NCI-H187 (cell line): ENCODE results near the gene PMP22.

Experiments used
- DNase-seq, 2 experiments: peaks; one replicate each; lab custom pipeline; 2025; lab: John Stamatoyannopoulos, UW

PMP22 gene

DNA sequence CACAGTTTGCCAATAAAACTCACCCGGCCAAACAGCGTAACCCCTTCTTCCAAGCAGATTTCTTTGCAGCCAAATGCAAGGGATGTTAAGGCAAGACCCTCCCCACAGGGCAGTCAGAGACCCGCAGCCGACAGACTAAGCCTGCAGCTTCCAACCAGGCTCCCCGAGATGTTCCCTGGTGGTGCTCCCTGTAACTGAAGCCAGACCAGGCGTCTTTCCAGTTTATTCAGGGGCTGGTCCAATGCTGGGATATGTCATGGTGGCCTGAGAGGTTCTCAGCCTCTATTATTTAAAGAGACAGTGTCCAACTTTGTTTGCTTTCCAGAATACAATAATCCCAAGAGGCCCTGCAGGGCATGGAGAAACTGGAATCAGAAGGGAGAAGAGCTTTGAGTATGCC is at the start of gene PMP22:
Gene PMP22, minus strand, starts transcription at position 196 of the 400 bp plus-strand sequence. CDS start 4,599 bp downstream, outside the sequence.
- DNase-seq: no peak

DNA sequence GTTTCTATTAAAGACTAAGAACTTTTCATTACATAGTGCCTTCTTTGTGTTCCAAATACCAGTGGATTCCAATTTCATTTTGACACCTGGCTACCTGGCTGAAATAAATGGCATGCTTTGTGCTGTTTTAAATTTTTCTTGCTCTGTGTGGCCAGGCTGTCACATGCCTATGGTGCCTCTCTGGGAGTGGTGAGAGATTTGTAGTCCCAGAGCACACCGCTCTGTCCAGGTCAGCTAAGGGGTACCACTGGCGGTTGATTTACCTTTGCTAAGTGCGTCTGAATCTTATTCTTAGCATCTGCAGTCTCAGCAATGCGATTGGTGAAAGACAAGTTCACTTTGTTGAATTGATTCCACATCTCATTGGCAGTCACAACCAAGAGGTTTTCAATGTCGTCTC is 46.9 kb upstream of the PMP22 start:
- no peak for DNase-seq

DNA sequence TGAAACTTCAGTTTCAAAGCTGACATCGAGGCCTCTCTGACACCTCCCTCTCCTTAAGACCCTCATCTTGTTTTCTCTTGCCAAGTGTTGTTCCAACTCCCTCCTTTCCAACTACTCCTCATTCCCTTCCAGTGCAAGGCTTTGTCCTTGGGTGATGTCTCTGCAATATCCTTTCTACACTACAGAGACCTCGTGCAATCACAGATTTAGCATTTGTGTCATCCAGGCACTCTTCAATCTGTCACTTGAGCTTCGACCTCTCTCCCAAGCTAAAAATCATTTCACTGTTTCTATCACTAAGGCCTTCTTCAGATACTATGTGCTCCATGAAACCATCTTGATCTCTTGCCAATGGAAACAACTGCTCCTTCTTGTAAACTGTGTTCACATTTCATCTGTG is 44.7 kb upstream of the PMP22 start:
- DNase-seq: no peak

DNA sequence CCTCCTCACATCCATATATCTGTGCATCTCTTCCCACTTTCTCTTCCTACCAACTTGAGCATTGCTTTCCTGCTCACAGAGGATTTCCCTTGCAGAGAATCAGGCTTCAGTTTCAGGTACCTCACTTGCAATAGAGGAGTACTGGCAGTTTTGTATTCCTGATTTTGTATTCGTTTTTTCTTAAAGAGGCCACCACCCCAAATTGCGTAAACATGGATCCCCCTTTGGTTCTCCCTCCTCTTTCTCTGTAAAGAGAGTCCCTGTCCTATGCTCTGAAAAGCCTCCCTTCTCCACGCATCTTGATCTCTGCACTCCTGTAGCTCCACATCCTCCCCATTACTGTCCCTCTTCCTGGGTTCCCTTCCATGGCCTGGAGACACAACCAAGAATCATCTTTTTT is 44.1 kb upstream of the PMP22 start:
- DNase-seq: no peak

DNA sequence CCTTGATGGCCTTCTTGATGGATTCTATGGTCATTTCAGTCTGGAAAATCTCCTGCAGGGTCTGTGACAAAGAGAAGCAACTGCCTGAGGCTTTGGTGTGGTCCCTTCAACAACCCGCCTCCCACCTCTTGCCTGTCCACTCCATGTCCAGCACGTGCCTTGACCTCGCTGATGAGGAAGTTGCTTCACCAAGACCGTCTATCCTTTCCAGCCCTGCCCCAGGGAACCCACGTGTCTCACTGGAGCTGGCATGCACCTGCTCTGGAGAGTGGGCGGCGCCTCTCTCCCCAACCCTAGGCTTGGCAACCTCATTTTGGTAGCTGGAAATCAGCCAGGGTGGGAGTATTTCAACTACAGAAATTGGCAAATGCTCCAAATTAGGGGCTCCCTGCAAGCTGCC is 43.6 kb upstream of the PMP22 start:
- no peak for DNase-seq

DNA sequence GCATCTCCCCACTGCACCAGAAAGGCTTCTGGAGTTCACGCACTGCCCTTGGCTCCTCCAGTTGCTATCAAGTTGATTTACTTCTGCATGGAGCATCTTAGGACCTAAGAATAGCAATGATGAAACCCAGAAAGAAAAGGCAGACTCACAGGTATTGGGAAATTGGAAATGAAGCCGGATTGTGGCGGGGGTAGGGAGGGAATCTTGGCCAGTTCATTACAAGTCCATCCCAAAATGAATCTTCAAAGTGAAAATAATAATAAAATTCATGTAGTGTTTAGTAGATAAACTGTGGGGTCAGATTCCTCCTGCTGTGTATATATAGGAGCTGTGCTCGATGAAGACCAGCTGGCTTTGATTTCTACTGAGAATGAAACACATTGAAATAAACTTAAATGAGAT is 42.6 kb upstream of the PMP22 start:
- DNase-seq: no peak

DNA sequence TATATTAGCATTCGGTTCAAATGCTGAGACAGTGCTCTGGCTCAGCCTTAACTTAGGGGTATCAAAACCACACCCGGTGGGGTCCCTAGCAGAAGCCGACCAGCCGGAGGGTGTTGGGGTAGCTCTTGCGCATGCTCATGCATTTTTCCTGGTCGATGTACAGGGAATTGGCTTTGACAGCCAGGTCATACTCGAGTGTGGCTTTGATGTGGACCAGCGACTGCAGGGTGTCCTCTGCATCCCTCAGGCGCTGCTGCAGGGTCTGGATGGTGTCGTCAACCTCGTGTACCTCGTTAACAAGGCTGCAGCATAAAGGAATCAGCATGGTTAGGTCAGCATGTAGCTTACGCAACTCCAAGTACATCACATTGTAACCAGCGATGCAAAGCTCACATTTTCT is 38.7 kb upstream of the PMP22 start:
- no peak for DNase-seq

DNA sequence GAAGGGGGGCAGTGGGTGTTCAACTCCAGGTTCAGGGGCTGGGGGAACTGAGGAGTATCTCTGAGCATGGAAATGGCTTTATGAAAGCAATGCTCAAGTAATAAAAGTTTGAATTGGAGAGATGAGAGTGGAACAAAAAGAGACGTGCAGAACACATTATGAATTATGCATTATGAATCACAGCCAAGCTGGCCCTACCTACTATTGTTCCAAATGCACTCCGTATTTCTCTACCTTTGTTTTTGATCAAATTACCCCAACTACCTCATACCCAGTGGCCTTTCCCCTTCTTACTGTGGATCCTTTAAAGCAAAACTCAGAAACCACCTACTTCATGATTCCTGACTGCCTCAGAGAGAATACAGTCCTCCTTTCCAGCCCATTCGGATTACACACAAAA is 38.1 kb upstream of the PMP22 start:
- no peak for DNase-seq

DNA sequence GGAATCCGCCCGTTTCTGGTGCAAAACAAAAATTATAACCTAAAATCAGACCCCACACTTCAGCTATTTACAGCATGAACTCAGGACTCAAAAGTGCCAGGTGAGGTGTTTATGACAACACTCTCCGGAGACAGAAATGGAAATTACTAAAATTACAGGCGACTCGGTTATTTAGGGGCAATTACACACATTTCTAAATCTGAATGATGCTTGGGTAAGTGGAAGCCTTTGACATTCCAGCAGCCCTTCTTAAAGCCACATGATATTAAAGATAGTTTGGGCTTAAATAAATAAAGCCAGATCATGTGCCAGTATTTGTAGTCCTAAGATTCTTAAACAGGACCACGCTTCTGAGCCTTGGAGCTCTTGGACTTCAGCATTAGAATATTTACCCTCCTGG is 36.7 kb upstream of the PMP22 start:
- no peak for DNase-seq

DNA sequence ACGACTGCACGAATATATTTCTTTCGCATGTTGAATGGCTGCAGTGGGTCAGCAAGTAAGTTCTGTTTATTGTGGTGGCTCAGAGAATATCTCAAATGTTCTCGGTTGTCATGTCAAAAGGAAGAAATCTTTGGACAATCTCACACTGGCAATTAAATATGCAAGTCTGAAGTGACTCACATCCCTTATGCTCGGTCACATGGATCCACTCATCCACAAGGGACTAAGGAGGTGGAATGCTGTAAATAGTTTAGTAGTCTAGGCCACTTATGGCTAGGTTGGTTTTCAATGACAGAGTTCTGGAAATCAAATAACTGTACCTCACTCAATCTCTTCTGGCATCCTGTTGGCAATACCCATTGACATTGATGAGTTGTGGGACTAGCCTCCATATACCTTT is 33.0 kb upstream of the PMP22 start:
- no peak for DNase-seq

DNA sequence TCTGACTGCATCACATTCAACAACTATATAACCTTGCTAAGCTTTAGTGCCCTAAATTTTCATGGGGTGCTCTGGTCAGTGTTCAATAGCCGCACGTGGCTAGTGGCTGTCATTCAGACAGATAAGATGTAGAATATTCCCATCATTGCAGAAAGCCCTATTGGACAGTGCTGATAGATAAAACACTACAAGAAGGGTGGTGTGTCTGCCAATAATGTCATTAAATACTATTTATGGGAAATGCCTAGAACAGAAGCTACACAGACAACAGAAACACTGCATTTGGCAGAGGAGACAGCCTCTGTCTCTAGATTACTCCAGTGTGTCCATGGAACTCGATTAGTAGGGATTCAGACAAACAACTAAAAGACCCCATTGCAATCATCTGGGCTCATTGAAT is 28.4 kb upstream of the PMP22 start:
- DNase-seq: no peak

DNA sequence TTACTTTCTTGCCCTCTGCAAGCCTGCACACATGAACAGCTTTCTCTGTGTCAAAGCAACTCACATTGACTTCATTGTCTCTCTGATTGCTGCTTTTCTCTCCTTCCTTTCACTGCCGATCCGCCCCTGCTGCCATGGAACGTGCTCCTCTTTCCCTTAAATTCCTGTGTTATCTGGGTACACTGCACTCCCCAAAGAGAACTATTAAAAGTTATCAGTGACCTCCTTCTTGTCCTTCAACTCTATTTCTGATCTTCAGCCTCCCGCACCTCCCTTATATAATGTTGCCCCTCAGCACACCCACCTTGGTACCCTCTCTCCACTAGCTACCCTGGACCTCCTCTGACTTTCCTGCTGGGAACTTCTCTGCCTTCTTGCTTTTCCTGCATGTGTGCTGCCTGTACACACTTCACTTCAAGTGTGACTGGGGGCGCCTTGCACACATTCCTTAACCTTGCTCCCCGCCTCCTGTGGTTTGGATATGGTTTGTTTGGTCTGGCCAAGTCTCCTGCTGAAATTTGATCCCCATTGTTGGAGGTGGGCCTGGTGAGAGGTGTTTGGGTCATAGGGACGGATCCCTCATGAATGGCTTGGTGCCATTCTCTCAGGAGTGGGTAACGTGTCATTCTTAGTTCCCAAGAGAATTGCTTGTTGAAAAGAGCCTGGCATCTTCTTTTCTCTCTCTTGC is 26.7 kb upstream of the PMP22 start:
- DNase-seq: no peak

DNA sequence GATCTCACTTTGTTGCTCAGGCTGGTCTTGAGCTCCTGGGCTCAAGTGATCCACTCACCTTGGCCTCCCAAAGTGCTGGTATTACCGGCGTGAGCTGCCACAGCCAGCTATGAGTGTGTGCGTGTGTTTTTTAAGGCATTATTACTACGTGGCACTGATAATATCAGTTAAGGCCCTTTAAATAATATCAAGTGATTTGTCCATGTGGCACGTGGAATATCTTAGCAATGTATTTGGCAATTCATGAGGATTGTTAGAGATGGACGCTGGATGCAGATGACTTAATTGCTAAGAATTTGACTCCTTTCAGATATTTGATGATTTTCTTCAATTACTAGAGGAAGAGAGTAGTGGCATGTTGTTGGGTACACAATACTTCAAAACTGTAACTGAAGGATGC is 25.5 kb upstream of the PMP22 start:
- DNase-seq: no peak

DNA sequence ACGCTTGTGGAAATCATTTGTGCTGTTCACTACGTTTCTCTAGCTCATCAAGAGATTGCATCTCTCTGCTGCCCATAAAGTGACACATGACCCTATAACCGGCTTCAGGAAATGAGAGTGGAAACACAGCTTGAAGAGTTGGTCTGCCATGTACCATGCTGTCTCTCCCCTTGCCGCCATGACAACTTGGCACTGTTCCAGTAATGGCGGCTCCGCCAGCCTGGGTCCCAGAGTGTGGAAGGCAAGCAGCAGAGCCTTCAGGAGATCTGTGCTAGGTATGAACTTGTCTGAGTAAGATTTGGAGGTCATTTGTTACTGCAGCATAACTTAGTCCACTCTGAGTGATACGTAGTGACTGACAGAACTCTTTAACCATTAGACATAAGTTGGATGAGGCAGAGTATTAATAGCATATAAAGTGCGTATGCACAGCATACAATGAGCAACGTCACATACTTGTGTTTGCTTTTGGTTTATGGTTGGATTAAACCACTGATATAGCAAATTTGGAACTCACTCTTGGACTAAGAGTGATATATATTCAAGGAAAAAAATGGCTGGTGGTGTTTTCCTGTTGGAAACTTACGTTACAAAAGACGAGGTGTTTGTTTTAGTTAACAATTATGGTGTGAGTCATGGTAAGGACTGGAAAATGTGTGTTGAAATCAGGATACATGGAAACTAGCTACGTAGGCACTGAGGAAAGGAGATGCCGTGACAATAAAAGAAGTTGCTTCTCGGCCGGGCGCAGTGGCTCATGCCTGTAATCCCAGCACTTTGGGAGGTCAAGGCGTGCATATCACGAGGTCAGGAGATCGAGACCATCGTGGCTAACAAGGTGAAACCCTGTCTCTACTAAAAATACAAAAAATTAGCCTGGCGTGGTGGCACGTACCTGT is 24.4 kb upstream of the PMP22 start:
- no peak for DNase-seq

DNA sequence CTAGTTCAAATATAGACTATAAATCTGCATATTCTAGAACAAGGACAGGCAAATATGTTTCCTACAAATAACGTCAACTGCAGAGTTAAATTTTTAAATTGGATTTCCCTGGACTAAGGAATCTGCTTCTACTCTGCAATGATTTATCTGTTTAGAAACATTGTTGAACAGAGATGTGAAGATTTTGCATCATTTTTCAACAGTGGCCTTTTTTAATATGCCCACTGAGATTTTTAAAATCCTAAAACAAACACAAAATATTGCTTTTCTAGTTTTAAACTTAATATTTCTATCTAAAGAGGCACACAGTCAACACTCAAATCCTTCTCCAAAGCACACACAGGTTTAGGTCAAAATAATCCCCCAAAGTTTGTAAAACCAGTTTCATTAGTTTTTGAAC is 23.7 kb upstream of the PMP22 start:
- no peak for DNase-seq

DNA sequence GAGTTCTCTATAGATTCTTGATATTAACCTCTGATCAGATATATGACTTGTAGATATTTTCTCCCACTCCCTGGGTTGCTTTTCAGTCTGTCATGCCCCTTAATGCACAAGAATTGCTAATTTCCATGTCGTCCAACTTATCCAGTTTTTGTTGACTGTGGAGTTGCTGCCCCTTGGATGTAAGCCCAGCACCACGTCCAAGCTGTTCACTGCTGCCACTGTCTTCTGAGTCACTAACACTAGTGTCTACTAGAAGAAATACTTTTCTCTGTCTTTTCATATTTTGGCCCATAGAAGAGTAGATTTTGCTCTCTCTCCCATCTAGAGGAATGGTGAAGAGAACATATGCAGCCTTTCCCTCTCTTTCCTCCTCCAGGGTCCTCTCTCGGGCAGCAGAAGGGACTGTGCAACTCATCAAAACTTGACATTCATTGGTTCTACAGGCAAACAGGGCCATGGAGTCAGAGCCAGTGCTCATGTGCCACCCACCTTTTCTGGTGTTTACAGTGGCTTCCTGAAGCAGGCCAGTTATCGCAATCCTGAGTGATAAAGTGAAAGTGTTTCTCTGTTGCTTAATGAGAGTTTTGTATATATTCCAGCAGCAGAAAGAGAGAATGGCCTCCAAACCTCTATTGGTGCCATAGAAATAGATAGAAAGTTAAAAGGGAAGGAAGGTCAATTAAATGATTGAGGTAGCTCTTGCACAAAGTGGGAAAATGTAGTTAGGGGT is 22.6 kb upstream of the PMP22 start:
- no peak for DNase-seq

DNA sequence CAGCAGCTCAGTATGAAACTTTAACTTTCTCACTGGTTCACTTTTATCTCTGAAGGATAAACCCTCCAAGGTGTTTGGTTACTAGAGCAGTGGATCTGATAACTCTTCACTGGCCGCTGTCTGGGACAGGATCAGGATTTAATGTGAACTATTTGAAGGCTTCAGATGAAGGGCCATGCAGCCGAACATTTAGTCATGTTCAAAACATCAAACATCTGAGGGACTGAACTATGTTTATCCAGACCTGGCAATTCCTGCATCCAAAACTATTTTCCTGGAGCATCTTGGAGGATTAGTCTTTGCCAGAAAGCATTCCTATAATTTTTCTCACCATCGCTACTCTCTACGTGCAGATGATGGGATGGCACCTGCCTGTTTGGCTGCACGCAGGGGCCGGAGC is 20.3 kb upstream of the PMP22 start:
- no peak for DNase-seq

DNA sequence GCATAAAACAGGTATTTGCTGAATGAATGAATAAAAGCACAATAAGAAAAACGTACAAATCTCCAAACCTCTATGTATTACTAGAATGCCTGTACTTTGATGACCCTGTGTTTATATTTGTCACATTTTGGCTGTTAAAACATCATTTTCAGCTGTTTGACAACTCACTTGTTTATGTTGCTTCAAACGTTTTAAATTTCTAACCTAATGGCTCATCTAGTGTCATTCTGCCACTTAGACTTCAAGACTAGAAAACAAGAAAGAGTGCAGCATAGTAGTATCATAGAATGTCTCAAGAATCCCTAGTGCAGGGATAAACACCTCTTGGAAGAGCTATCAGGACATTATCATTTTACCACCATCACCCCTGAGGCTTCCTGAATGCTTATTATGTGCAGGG is 19.4 kb upstream of the PMP22 start:
- DNase-seq: no peak

DNA sequence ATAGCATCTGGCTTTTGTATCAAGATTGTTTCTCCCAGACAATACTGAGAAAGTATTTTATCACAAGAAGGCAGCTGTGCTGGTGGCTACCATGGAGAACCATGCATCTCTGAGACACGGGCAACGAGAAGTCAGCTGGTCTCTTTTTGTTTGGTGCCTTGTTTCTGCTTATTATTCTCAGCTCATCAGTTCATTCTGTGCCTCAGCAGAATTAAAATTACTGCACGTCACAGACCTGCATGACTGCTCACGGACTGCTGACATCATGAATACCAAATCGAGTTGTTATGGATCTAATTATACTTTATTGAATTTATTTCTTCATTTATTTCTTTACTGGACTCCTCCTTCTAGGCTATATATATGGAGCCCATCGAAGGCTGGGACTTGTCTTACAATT is 19.0 kb upstream of the PMP22 start:
- DNase-seq: no peak

DNA sequence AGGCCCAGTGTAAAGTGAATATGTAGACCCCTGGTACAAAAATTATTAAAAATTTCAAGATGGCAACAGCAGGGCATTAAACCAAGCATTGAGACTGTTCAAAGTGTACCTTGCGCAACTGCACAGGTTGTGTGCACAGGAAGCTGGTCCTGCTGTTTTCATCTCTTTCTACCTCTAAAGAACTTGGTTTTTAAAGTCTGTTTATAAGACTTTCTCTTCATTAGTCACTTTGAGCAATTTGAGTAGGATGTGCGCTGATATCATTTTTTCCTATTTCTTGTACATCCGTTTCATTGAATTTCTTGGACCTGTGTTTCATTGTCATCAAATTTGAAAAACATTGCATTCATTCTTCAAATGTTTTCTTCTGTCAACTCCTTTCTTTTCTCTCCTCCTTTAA is 16.8 kb upstream of the PMP22 start:
- DNase-seq: no peak

DNA sequence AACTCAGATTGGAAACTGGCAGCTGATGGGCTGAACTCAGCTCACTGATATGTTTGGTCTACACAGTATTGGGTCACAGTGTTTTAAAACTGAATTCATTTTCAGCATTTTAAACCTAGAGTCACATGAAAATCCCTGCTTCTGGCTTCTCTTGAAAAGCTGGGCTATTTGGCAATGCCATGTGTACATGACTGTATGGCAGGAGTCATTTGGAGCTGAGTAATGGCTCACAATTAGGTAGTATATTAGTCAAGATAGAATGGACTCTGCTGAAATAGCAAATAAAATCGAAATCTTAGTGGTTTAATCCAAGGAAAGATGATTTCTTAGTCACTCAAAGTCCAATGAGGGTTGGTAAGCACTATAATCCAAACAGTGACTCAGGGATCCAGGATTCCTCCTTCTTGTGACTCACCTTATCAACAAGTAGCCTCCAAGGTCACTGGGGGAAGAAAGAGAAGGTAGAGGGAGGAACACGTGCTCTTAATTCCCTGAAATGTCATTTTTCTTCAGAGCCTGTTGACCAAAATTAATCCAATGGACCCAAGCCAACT is 13.9 kb upstream of the PMP22 start:
- DNase-seq: no peak

DNA sequence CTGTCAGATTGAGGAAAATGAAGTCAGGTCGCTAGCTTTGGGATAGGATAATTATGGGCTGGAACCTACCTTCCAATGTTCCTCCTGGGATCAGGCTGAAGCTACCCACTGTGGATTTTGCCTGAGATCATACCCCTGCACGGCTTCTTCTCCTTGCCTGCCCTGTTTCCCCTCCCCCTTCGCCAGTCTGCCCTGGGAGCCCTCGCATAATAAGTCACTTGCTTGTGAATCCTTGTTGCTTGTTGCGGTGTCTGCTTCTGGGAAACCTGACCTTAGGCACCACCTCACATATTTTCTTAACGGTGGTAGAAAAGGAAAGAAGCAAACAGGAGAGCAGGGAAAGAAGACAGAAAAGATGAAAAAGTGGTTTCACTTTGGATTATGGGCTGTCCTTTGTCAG is 13.3 kb upstream of the PMP22 start:
- no peak for DNase-seq

DNA sequence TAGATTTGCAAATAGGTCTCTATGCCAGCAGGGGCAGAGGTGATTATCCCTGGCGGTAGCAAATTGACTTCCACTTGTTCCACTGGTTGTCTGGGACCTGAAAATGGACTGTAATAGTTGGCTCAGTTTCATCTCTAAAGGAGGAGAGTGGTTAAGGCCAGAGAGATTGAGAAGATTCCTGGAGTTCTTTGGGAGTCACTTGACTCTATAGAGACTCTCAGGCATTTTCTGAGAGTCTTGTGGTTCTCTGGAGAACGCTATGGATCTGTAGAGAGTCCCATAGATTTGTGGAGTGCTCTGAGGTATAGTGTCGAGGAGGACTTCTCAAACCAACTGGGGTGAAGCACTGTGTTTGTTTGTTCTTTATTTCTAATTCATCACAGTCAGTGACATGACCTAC is 8.9 kb upstream of the PMP22 start:
- DNase-seq: no peak
